ENCODE data around the gene ASL. TPM values are rescaled to one million over a fixed set of nuclear protein-coding genes. Genes with fewer than 3 reads are reported as not detected.
A peak's percentile ranks its signal among the peaks of the same experiment; 100 is the strongest.
"Not testable (repeated sequence)": the region's sequence is repeated elsewhere in the genome, so short reads cannot be mapped to it uniquely, and the experiment has no call there.

ASL gene
- total RNA-seq, 4 donors from 2014 or later: 7.2 to 63.2 (median 22.4) TPM

DNA sequence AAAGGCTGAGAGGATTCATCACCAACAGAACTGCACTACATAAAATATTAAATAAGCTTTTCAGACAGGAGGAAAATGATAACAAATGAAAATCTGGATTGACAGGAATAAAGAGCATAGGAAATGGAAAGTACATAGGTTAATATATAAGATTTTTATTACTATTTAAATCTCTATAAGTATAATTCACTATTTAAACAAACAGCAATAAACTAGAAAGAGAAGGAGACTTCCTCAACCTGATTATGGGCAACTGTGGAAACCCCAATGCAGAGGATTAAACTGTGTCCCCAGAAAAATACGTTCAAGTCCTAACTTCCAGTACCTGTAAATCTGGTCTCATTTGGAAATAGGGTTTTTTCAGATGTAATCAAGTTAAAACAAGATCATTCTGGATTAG lies 14.8 kb upstream of the ASL start:
- H3K27me3 ChIP-seq: no peaks in the 10 kb centered on the region
- intact Hi-C loops (cut with DNase I; ENCODE audit: low total_unique reads): no loop called here
- no peak overlapping the region for H3K4me3 ChIP-seq
- H3K27ac ChIP-seq: no peak overlapping the region
- no peak for DNase-seq
- H3K9me3 ChIP-seq: no peaks in the 10 kb centered on the region
- TF ChIP-seq, protein P1, sequence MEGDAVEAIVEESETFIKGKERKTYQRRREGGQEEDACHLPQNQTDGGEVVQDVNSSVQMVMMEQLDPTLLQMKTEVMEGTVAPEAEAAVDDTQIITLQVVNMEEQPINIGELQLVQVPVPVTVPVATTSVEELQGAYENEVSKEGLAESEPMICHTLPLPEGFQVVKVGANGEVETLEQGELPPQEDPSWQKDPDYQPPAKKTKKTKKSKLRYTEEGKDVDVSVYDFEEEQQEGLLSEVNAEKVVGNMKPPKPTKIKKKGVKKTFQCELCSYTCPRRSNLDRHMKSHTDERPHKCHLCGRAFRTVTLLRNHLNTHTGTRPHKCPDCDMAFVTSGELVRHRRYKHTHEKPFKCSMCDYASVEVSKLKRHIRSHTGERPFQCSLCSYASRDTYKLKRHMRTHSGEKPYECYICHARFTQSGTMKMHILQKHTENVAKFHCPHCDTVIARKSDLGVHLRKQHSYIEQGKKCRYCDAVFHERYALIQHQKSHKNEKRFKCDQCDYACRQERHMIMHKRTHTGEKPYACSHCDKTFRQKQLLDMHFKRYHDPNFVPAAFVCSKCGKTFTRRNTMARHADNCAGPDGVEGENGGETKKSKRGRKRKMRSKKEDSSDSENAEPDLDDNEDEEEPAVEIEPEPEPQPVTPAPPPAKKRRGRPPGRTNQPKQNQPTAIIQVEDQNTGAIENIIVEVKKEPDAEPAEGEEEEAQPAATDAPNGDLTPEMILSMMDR (IDR thresholded peaks at IDR 0.05): no peak
- TF ChIP-seq POLR2A (IDR thresholded peaks at IDR 0.05): no peak
- H3K36me3 ChIP-seq: no peaks in the 10 kb centered on the region
- no peaks in the 10 kb centered on the region for H3K4me1 ChIP-seq

DNA sequence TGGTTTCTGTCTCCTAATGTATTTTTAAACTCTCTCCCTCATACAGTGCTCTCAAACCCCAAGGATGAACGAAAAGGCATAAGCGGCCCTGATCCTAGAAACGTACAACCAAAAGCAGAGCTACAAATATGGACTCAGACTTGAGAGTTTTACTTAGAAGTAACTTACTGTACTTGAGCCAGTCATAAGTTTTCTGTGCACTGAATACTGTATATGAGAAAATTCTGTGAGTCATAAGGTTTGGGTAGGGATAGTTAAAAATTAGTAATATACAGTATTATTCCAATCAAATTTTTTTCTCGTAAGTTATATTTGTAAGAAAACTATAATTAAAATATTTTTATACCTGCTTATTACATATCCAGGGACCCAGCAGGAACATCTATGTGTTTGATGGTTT lies 5.9 kb upstream of the ASL start:
- Histone ChIP-seq H3K36me3 (no peaks in the 10 kb centered on the region), H3K27ac (no peak overlapping the region), H3K27me3 (no peaks in the 10 kb centered on the region), H3K4me1 (no peaks in the 10 kb centered on the region), H3K4me3 (no peak overlapping the region), H3K9me3 (no peaks in the 10 kb centered on the region)
- DNase-seq: no peak
- TF ChIP-seq, protein P1 (IDR thresholded peaks at IDR 0.05): no peak
- no peak for TF ChIP-seq POLR2A (IDR thresholded peaks at IDR 0.05)
- intact Hi-C loops (cut with DNase I; ENCODE audit: low total_unique reads): no loop called here

DNA sequence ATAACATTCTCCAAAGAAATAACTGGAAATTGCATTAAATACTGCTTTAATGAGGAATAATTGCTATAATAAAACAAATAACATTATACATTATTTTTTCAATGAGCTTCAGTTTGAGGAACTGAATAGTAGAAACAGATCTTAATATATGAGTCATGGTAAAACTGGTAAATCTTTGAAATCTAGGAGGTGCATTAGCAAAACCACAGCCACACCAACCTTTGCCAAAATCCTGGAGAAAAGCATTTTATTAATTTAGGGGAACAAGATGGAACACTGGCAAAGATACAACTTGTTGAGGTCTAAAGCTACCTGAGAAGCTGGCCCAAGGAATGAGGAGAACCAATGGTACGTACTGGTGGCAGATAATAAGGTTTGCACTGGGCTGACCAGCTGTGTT lies 5.4 kb upstream of the ASL start:
- no peaks in the 10 kb centered on the region for H3K36me3 ChIP-seq
- no peaks in the 10 kb centered on the region for H3K4me1 ChIP-seq
- H3K27me3 ChIP-seq: no peaks in the 10 kb centered on the region
- no peaks in the 10 kb centered on the region for H3K9me3 ChIP-seq
- TF ChIP-seq, protein P1 (IDR thresholded peaks at IDR 0.05): no peak
- no peak overlapping the region for H3K4me3 ChIP-seq
- intact Hi-C loops (cut with DNase I; ENCODE audit: low total_unique reads): no loop called here
- H3K27ac ChIP-seq: no peak overlapping the region
- DNase-seq: no peak

DNA sequence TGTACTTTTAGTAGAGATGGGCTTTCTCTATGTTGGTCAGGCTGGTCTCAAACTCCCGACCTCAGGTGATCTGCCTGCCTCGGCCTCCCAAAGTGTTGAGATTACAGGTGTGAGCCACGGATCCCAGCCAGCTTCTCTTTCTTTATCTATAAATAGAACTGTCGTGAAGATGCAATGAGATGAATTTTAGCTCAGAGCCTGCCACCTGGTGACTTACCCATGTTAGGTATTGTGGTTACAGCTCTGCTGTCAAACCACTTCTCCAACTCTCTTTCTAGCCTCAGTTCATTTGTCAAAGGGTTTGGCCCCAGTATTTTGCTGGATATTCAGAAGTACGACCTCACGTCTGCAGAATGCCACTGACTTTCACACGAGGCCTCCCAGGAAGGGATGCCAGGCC lies 3.4 kb upstream of the ASL start:
- H3K4me1 ChIP-seq; intact Hi-C loops (cut with DNase I; ENCODE audit: low total_unique reads); DNase-seq; H3K9me3 ChIP-seq; H3K36me3 ChIP-seq; H3K27me3 ChIP-seq; H3K4me3 ChIP-seq; H3K27ac ChIP-seq: not testable (repeated sequence)

DNA sequence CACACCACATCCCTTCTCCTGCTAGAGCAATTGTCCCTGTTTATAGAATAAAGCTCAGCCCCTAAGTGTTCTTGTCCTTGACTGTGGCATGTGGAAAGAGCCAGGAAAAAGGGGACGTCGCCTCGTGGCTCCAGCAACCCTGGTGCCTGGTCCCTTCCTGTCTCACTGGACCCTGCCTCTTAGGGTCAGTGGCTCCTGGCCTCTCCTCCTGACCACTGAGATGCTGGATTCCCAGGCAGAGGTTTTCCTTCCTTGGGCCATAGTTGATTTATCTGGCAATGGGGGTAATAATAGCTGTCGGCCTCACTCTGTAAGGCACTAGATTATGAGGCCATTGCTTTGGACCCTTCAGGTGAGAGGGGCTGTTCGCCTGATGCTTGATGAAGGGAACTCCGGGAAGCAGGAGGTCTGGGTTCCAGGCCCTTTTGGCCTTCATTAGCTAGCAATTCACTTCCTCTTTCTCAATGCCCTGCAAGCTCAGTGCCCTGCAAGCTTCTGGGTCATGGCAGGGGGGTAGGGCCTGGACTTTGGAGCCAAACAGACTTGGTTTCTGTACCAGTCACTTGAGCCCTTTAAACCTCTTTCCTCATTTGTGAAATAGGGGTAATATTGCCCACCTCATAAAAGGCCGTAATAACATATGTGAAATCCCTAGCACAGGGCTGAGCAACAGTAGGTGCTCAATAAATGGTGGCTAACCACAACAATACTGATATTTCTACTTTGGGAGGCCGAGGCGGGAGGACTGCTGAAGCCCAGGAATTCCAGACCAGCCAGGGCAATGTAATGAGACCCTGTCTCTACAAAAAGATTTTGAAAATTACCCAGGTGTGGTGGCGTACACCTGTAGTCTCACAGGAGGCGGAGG lies 1.1 kb downstream of the ASL start:
- Histone ChIP-seq H3K27ac (no peak overlapping the region), H3K4me1 (peaks cover 3 to 9% of the 10 kb centered on the region in 2 donors), H3K36me3 (no peaks in the 10 kb centered on the region), H3K4me3 (peak overlapping the region; percentile 38 to 67), H3K9me3 (no peaks in the 10 kb centered on the region), H3K27me3 (no peaks in the 10 kb centered on the region)
- TF ChIP-seq POLR2A (IDR thresholded peaks at IDR 0.05): no peak
- TF ChIP-seq, protein P1 (IDR thresholded peaks at IDR 0.05): no peak
- intact Hi-C loops (cut with DNase I; ENCODE audit: low total_unique reads): no loop called here
- no peak for DNase-seq

Data from uterus (tissue), 4 donors.